WI38 (cell line): ENCODE data around the gene RHOT1.
A peak's percentile ranks its signal among the peaks of the same experiment; 100 is the strongest.

ENCODE experiments used
- H3K4me3 ChIP-seq: 2 replicates; pipeline ENCODE4 v1.5.1; 2011; ENCODE audit warnings: low read depth, mild to moderate bottlenecking, control low read depth, low read length
- CTCF ChIP-seq: IDR thresholded peaks from 2 replicates; pipeline ENCODE4 v1.5.1; 2012; ENCODE audit warnings: low read depth, mild to moderate bottlenecking, control low read depth, low read length

RHOT1 gene

DNA sequence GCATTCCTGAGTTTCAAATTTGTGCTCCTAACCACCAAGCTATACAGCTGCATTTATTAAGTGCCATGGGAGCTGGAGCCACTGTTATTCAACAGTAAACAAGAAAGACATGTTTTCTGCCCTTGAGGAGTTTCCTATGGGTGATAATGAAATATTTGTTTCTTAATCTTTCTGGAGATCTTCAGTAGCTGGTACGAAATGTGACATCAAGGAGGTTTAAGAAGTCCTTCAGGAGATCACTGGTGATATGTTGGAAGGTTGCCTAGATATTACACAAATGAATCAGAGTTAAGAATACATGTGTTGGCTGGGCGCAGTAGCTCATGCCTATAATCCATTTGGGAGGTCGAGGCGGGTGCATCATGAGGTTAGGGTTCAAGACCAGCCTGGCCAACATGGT lies 14.9 kb downstream of the RHOT1 start:
- H3K4me3 ChIP-seq = no peak overlapping the region
- TF ChIP-seq CTCF = no peak

- no peak for TF ChIP-seq CTCF
- H3K4me3 ChIP-seq = no peak overlapping the region
Observed at GRCh38 chr17:32158870-32159585, 16.7 kb downstream of the RHOT1 start.

GRCh38 chr17:32159586-32160438 lies 17.5 kb downstream of the RHOT1 start:
- no peak for TF ChIP-seq CTCF

DNA sequence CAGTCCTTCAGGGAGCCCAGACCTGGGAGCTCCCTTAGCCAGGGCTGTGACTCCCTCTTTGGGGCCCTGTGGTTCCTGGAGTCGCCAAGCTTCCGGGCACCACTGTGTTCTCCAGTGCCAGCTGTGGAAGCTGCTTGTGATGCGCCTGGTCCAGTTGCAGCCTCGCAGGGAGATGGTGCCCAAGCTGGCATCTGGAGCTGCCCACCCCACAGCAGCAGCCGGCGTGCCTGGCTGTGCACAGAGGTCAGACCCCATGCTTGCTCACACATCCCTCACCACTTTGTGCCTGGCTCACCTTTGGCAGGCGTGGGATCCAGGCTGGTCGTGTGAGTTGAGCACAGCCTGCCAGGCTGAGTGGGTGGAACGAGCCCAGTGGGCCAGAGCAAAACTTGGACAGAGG lies 18.2 kb downstream of the RHOT1 start:
- no peak overlapping the region for H3K4me3 ChIP-seq
- TF ChIP-seq CTCF = no peak

More at GRCh38 chr17:32159586-32160438, 17.5 kb downstream of the RHOT1 start:
- no peak overlapping the region for H3K4me3 ChIP-seq

DNA sequence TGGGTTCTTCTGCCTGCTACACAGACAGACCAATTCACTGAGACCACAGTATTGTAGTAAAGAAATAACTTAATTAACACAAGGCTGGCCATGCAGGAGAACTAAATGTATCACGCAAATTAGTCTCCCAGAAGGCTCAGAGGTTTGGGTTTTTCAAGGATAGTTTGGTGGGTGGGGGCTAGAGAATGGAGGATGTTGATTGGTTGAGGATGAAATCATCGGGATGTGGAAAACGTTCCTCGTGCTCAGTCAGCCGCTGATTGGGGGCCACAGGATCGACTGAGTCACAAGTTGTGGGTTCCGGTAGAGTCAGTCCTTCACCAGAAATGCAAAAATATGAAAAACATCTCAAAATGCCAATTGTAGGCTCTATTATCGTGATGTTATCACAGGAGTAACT lies 18.7 kb downstream of the RHOT1 start:
- no peak for TF ChIP-seq CTCF
- no peak overlapping the region for H3K4me3 ChIP-seq

DNA sequence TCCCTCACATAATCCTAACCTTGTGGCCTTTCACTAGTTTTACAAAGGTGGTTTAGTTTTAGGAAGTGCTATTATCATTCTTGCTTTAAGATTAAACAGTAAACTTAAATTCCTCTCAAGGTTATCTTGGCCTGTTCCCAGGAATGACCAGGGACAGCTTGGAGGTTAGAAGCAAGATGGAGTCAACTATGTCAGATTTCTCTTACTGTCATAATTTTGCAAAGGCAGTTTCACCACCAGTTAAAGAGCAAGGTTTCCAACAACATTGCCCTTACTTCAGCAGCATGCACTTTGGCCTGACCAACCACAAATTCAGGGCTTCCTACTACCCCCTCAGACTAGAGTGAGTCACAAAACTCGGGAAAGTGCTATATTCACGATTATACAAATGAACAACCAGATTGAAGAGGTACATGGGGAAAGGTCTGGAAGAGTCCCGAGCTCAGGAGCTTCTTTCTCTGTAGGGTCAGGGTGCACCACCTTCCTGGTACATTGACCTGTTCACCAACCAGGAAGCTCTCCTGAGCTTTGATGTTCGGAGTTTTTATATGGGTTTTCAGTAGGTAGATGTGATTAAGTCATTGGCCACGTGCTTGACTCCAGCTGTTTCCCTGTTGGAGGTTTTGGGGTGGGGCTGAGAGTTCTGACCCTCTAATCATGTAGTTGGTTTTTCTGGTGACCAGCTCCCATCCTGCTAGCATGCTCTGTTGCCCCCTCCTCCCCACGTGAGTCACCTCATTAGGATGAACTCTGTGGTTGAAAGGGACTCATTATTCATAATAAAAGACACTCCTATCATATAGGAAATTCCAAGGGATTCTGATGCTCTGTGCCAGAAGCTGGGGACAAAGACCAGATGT lies 19.4 kb downstream of the RHOT1 start:
- H3K4me3 ChIP-seq = 0 out of 2 replicates have a peak overlapping the region, but pooled peaks have one; percentile 23
- no peak for TF ChIP-seq CTCF
